Prostate gland (tissue), 2 donors: ENCODE data around the gene AMOTL2. TPM values are rescaled to one million over a fixed set of nuclear protein-coding genes. Genes with fewer than 3 reads are reported as not detected.

Experiments
- DNase-seq: peaks from one replicate; pipeline ENCODE4 v3.0.0-alpha.2; 2019; ENCODE audit warnings: low spot score
- H3K27ac ChIP-seq, 2 donors: fragments of 200-600 bp; sonication (generic); 2 replicates each; pipeline ENCODE4 v1.5.1; 2017 to 2019
- H3K27me3 ChIP-seq: fragments of 200-600 bp; sonication (generic); replicated peaks from 2 replicates; pipeline ENCODE4 v1.5.1; 2019; ENCODE audit not compliant: insufficient read depth
- H3K36me3 ChIP-seq, 2 donors: fragments of 200-600 bp; sonication (generic); 1 replicate in 1 of 2; 2 replicates in 1 of 2; pipeline versions ENCODE4 v1.5.1 to v1.8.1; 2017 to 2019
- H3K4me1 ChIP-seq: fragments of 200-600 bp; sonication (generic); replicated peaks from 2 replicates; pipeline ENCODE4 v1.5.1; 2019
- H3K4me3 ChIP-seq, 2 donors: fragments of 200-600 bp; sonication (generic); 2 replicates each; pipeline ENCODE4 v1.5.1; 2017 to 2019
- H3K9me3 ChIP-seq: fragments of 200-600 bp; sonication (generic); 2 replicates; pipeline ENCODE4 v1.5.1; 2017
- POLR2A ChIP-seq: fragments of 450-650 bp; IDR thresholded peaks from one replicate; pipeline ENCODE4 v1.6.1; 2016; ENCODE audit warnings: antibody characterized with exemption, mild to moderate bottlenecking
- POLR2AphosphoS5 ChIP-seq: sonication (generic); formaldehyde crosslinking; IDR thresholded peaks from one replicate; pipeline ENCODE4 v1.6.1; 2017; ENCODE audit warnings: antibody characterized with exemption
- WGBS: methylation state at CpG from one replicate; pipeline ENCODE4 v1.1.5; 2018; 5-methylcytosine and 5-hydroxymethylcytosine counted together
- intact Hi-C: fragments of 100-400 bp; cut with DNase I; formaldehyde crosslinking; loops from one replicate; pipeline ENCODE4 v1.14.2; 2022
- total RNA-seq, 2 donors: library from RNA; depleted of rRNA; stranded (reverse); fragments of >200 nt; gene quantifications; one replicate each; pipeline ENCODE4 v1.1.0, GENCODE V29; 2016
- TF ChIP-seq, protein P1 (sequence below), 4 experiments: fragments of 200-600 bp in 2 of 4; fragments of 450-650 bp in 2 of 4; sonication (generic) in 2 of 4; IDR thresholded peaks; 1 replicate in 3 of 4; 2 replicates in 1 of 4; pipeline ENCODE4 v1.5.1; 2016 to 2019; ENCODE audit warnings: antibody characterized with exemption in 4 of 4, mild to moderate bottlenecking in 2 of 4, moderate library complexity in 2 of 4

AMOTL2 gene
- total RNA-seq, result 10 to 100 TPM; 86.1 to 92.8 TPM

DNA sequence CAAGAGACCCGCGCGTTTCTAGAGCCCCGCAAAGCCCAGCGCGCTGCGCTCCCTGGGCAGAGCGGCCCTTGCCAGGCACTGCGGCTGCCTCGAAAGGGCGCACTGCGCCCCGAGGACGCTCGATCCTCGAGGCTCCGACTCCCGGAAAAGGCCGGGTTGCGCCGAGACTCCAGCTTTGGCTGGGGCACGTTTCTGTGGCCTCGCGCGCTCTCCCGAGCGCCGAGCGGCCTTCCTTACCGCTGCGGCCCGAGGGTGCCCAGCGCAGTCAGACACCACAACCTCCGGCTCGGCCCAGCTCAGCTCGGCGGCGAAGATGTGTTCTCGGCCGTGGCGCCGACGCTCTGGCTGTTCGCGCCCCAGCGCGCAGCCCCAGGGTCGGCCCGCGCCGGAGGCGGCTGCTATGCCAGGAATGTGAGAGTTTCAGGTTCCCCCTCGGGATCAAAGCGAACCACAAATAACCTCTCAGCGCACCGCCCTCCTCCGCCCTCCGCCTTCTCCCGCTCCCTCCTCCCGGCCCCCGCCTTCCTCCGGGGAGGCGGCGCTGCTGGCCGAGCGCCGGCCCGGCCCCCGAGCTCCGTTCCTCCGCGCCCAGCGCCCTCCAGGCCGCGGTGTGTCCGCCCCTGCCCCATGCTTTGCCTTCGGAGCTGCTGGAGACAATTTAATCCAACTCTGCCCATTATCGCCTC is at the start of gene AMOTL2:
AMOTL2 (minus strand) TSS at position 343 of the 686 bp plus-strand sequence. CDS start 3,014 bp downstream, outside the sequence.
- peak within 1 kb of the TSS; percentile 97 to 99 for H3K27ac ChIP-seq
- intact Hi-C loops, result loop anchor here (2.0 kb wide), 1 partner anchor 63 kb away; no protein-coding TSS in a partner anchor
- peaks cover 9 to 20% of the 10 kb centered on the region in 2 donors for H3K36me3 ChIP-seq
- WGBS, result under 1% methylated on average over 52 of the region's 78 CpGs
- H3K4me1 ChIP-seq, result peaks cover 21% of the 10 kb centered on the region
- no peaks in the 10 kb centered on the region for H3K27me3 ChIP-seq
- H3K4me3 ChIP-seq, result peak within 1 kb of the TSS; percentile 69 to 73
- no peaks in the 10 kb centered on the region for H3K9me3 ChIP-seq
- TF ChIP-seq POLR2AphosphoS5 (peak; percentile 70), POLR2A (peak; percentile 78)
- TF ChIP-seq, protein P1, sequence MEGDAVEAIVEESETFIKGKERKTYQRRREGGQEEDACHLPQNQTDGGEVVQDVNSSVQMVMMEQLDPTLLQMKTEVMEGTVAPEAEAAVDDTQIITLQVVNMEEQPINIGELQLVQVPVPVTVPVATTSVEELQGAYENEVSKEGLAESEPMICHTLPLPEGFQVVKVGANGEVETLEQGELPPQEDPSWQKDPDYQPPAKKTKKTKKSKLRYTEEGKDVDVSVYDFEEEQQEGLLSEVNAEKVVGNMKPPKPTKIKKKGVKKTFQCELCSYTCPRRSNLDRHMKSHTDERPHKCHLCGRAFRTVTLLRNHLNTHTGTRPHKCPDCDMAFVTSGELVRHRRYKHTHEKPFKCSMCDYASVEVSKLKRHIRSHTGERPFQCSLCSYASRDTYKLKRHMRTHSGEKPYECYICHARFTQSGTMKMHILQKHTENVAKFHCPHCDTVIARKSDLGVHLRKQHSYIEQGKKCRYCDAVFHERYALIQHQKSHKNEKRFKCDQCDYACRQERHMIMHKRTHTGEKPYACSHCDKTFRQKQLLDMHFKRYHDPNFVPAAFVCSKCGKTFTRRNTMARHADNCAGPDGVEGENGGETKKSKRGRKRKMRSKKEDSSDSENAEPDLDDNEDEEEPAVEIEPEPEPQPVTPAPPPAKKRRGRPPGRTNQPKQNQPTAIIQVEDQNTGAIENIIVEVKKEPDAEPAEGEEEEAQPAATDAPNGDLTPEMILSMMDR (IDR thresholded peaks at IDR 0.05), result no peak
- DNase-seq, result peak; percentile 89

DNA sequence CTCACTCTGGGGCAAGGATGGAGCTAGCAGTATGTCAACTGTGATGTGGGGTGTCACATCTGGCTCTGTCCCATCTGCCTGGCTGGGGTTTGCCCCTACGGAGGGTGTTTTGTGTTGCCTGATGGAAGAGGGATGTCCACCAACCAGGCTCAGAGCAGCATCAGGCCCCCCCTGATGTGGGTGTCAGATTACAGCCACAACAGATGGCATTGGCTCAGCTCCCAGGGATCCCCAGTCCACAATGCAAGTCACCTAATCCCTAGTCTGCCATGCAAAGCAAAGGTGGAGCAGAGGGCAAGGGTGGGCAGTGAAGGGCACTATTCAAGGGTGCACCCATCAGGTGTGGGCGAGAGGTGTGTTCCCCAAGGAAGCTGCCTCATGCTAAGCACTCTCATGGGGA is 48.9 kb upstream of the AMOTL2 start:
- intact Hi-C loops, result no loop called here
- TF ChIP-seq POLR2A (no peak), POLR2AphosphoS5 (no peak)
- TF ChIP-seq, protein P1 (IDR thresholded peaks at IDR 0.05), result no peak
- H3K9me3 ChIP-seq, result no peaks in the 10 kb centered on the region
- no peak overlapping the region for H3K4me3 ChIP-seq
- DNase-seq, result no peak
- 44% methylated on average over 2 of the region's 2 CpGs for WGBS
- H3K27ac ChIP-seq, result no peak overlapping the region
- no peaks in the 10 kb centered on the region for H3K27me3 ChIP-seq
- H3K4me1 ChIP-seq, result no peaks in the 10 kb centered on the region
- no peaks in the 10 kb centered on the region for H3K36me3 ChIP-seq

DNA sequence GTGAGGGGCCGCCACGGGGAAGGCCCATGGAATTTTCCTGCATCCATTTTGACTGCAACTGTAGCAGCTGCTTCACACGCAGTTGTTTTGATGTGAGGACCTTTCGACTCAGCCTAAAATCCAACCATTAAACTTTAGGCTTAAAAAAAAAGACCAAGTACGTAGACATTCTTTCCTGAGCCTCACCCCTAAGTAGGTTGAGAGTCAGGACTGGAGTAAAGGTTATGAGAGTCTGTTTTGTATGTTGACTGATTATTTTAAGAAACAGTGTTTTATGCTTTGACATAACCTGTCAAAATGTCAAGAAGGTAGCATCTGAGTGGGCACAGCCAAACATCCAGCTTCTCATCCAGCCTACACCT is 45.7 kb upstream of the AMOTL2 start:
- Histone ChIP-seq H3K36me3 (no peaks in the 10 kb centered on the region), H3K27ac (no peak overlapping the region), H3K27me3 (no peaks in the 10 kb centered on the region), H3K4me1 (no peaks in the 10 kb centered on the region), H3K4me3 (no peak overlapping the region), H3K9me3 (no peaks in the 10 kb centered on the region)
- intact Hi-C loops, result no loop called here
- no peak for DNase-seq
- TF ChIP-seq POLR2AphosphoS5 (no peak), POLR2A (no peak)
- TF ChIP-seq, protein P1 (IDR thresholded peaks at IDR 0.05), result no peak
- WGBS, result 63% methylated on average over 5 of the region's 5 CpGs

DNA sequence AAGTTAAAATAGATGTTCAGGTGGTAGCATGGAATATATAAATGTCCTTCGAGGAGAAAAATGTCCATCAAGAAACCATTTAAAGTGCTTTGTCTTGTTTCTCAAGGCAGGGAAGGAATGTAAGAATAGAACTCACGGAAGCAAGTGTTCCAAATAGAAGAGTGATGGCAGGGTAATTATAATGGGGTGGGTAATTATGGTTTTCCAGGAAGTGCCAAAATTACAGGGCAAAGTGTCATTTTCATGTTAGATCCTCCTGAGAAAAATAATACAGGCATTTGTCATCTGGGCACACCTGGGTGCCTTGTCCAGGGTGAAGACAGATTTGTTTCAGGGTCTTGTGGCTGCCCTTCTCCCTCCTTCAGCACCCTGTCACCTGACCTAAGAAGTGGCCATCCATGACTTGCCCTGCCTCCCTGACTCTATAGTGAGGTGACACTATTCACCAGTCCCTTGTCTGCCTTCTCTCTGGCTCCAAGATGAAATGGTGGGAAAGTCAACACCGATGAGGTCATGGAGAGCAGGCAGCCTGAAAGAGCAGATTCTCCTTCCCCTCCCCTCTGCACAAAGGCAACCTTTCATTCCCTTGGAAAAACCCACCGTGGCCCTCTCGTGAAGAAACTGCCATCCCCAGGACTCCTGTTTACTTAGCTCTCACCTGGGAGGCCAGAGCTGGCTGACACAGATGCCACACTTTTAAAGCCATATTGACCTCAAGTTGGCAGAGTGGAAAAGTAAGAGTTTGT is 45.1 kb upstream of the AMOTL2 start:
- intact Hi-C loops, result no loop called here
- Histone ChIP-seq H3K27me3 (no peaks in the 10 kb centered on the region), H3K27ac (no peak overlapping the region), H3K4me3 (no peak overlapping the region), H3K36me3 (no peaks in the 10 kb centered on the region), H3K4me1 (no peaks in the 10 kb centered on the region), H3K9me3 (no peaks in the 10 kb centered on the region)
- 53% methylated on average over 5 of the region's 5 CpGs for WGBS
- no peak for DNase-seq
- TF ChIP-seq, protein P1 (IDR thresholded peaks at IDR 0.05), result no peak
- no peak for TF ChIP-seq POLR2A
- TF ChIP-seq POLR2AphosphoS5, result no peak
